ENCODE measurements around the gene ADAT2.

Gene ADAT2

DNA sequence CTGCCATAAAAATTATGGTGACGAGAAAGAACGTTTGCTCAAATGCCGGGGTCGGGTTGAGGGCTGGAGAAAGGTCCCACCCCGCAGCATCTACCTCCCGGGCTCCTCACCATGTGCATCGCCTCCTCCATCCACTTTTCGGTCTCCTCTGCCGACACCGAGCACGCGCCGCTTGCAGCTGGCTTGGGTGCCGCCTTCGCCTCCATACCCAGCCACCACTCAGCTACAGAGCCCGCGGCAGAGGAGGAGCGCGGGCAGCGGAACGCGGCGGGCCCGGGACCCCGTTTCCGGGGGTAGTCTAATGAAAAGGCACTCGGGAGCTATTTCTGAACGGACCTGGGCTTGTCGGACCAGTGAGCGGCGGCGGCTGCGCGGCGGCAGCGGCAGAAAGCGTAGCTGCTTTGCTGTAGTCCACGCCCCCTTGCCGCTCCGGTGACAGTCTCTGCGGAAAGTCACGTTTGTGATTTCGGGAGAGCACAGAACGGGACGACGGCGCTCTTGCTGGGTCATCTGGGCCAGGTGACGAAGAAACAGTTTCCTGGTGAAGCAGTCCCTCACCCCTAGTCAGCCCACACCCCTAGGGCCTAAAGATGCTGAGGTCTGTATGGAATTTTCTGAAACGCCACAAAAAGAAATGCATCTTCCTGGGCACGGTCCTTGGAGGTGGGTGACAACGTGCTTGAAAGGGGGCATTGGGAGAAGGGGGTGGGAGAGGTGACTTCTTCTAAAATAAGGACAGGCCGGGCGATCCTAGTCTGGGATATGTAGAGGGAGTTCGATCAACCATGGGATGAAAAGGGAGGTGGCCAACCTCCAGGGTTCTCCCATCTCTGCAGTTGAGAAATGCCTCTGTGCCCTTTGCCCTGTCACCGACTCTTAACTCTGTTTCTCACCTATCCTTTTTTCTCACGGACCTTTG is at the start of gene ADAT2, which contains the start of gene PEX3:
ADAT2 (minus strand) TSS at position 243 of the 919 bp plus-strand sequence; CDS start at position 206, 37 bp downstream.
PEX3 (plus strand) TSS at position 353 of the 919 bp plus-strand sequence; CDS start at position 591, 238 bp downstream.
- peak; percentile 92 for TF ChIP-seq MYC (IDR thresholded peaks at IDR 0.05; ENCODE audit: low read depth, low read length)
- TF ChIP-seq, protein P1, sequence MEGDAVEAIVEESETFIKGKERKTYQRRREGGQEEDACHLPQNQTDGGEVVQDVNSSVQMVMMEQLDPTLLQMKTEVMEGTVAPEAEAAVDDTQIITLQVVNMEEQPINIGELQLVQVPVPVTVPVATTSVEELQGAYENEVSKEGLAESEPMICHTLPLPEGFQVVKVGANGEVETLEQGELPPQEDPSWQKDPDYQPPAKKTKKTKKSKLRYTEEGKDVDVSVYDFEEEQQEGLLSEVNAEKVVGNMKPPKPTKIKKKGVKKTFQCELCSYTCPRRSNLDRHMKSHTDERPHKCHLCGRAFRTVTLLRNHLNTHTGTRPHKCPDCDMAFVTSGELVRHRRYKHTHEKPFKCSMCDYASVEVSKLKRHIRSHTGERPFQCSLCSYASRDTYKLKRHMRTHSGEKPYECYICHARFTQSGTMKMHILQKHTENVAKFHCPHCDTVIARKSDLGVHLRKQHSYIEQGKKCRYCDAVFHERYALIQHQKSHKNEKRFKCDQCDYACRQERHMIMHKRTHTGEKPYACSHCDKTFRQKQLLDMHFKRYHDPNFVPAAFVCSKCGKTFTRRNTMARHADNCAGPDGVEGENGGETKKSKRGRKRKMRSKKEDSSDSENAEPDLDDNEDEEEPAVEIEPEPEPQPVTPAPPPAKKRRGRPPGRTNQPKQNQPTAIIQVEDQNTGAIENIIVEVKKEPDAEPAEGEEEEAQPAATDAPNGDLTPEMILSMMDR (IDR thresholded peaks at IDR 0.05; ENCODE audit: low read depth, low read length): no peak
- TF ChIP-seq POLR2A (IDR thresholded peaks at IDR 0.05; ENCODE audit: extremely low read depth, insufficient read length): peak; percentile 74
- TF ChIP-seq, protein P2, sequence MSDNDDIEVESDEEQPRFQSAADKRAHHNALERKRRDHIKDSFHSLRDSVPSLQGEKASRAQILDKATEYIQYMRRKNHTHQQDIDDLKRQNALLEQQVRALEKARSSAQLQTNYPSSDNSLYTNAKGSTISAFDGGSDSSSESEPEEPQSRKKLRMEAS (IDR thresholded peaks at IDR 0.05; ENCODE audit: low read depth, low read length): peak; percentile 74
- peak; percentile 98 for DNase-seq (ENCODE audit: low read depth)
- H3K4me3 ChIP-seq (ENCODE audit: low read depth, low read length): peak within 1 kb of the TSS; percentile 96

DNA sequence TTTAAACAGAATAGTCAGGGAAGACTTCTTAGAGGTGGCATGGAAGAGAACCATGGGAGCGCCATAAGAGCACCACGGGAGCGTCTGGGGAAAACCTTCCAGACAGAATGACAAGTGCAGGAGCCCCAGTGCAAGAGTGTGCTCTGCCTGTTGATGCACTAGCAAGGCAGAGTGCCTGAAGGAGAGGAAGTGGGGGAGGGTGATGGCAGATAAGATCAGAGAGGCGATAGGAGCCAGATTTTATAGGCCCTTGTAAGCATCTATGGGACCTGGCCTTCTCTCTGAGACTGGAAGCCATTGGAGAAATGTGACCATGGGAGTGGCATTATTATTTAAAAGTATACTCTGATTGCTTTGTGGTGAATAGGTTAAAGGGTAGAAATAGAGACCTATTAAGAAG is 47.9 kb upstream of the ADAT2 start:
- H3K4me3 ChIP-seq (ENCODE audit: low read depth, low read length): no peak overlapping the region
- DNase-seq (ENCODE audit: low read depth): peak; percentile 56

DNA sequence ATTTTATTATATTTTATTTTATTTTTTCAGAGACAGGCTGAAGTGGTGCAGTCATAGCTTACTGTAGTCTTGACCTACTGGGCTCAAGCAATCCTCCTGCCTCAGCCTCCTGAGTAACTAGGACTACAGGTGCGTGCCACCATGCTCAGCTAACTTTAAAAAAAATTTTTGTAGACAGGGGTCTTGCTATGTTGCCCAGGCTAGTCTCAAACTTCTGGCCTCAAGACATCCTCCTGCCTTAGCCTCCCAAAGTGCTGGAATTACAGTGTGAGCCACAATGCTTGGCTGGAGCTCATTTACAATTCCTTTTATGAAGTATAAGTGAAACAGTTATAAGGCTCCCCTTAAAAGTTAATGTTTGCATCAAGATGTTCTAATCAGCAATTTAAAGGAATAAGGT is 46.5 kb upstream of the ADAT2 start:
- DNase-seq (ENCODE audit: low read depth): no peak
- no peak overlapping the region for H3K4me3 ChIP-seq (ENCODE audit: low read depth, low read length)
- TF ChIP-seq, protein P2 (IDR thresholded peaks at IDR 0.05; ENCODE audit: low read depth, low read length): no peak

More for the DNA sequence above, 47.9 kb upstream of the ADAT2 start:
- no peak for TF ChIP-seq POLR2A (IDR thresholded peaks at IDR 0.05; ENCODE audit: extremely low read depth, insufficient read length)
- TF ChIP-seq, protein P1 (IDR thresholded peaks at IDR 0.05; ENCODE audit: low read depth, low read length): no peak
- TF ChIP-seq, protein P2 (IDR thresholded peaks at IDR 0.05; ENCODE audit: low read depth, low read length): no peak
- no peak for TF ChIP-seq MYC (IDR thresholded peaks at IDR 0.05; ENCODE audit: low read depth, low read length)

DNA sequence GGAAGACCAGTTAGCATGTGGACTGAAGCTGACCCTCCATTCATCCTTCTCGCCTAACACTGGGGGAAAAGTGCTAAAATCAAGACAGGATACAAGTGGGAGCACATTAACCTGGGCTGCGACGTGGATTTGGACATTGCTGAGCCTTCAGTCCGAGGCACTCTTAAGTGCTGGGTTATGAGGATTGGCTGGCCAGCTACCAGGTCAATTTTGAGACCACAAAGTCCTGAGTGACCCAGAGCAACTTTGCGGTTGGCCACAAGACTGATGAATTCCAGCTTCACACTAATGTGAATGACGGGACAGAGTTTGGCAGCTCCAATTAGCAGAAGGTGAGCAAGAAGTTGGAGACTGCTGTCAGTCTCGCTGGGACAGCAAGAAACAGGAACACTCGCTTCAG is 40.3 kb upstream of the ADAT2 start:
- no peak for DNase-seq (ENCODE audit: low read depth)
- TF ChIP-seq, protein P1 (IDR thresholded peaks at IDR 0.05; ENCODE audit: low read depth, low read length): no peak
- TF ChIP-seq MYC (IDR thresholded peaks at IDR 0.05; ENCODE audit: low read depth, low read length) (no peak), POLR2A (IDR thresholded peaks at IDR 0.05; ENCODE audit: extremely low read depth, insufficient read length) (no peak)
- TF ChIP-seq, protein P2 (IDR thresholded peaks at IDR 0.05; ENCODE audit: low read depth, low read length): no peak

DNA sequence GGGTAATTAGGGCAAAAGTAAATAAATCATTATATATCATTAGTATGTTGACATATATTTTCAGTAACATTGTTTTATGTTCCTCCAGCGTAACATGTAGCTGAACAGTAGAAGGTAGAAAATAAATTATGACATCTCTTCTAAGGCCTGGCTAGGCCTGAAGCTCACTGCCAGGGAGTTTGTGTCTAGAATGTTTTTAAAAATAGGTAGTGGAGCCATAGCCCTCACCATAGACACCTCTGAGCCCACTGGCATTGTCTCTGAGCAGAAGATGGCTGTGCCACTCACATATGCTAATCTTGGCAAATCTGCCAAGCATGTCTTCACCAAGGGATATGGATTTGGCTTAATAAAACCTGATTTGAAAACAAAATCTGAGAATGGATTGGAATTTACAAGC is 39.7 kb upstream of the ADAT2 start:
- DNase-seq (ENCODE audit: low read depth): no peak
- TF ChIP-seq, protein P1 (IDR thresholded peaks at IDR 0.05; ENCODE audit: low read depth, low read length): no peak
- TF ChIP-seq, protein P2 (IDR thresholded peaks at IDR 0.05; ENCODE audit: low read depth, low read length): no peak
- TF ChIP-seq MYC (IDR thresholded peaks at IDR 0.05; ENCODE audit: low read depth, low read length): no peak
- no peak for TF ChIP-seq POLR2A (IDR thresholded peaks at IDR 0.05; ENCODE audit: extremely low read depth, insufficient read length)
- no peak overlapping the region for H3K4me3 ChIP-seq (ENCODE audit: low read depth, low read length)

More for the DNA sequence above, 40.3 kb upstream of the ADAT2 start:
- H3K4me3 ChIP-seq (ENCODE audit: low read depth, low read length): no peak overlapping the region

DNA sequence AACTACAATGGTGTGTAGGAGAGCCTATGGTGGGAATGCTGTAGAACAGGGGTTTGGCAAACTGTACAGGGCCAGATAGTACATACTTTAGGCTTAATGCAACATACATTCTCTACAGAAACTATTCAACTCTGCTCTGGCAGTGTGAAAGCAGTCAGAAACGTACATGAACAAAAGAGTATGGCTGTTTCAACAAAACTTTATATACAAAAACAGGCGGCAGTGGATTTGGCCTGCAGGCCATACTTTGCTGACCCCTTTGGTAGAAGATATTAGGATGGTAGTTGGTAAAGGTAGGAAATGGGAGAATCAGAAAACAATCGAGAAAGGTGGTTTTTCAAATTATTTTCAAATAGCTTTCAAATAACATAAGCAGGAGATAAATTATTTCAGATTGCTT is 36.3 kb upstream of the ADAT2 start:
- no peak overlapping the region for H3K4me3 ChIP-seq (ENCODE audit: low read depth, low read length)
- DNase-seq (ENCODE audit: low read depth): no peak
- no peak for TF ChIP-seq POLR2A (IDR thresholded peaks at IDR 0.05; ENCODE audit: extremely low read depth, insufficient read length)
- TF ChIP-seq, protein P1 (IDR thresholded peaks at IDR 0.05; ENCODE audit: low read depth, low read length): no peak
- TF ChIP-seq, protein P2 (IDR thresholded peaks at IDR 0.05; ENCODE audit: low read depth, low read length): no peak
- TF ChIP-seq MYC (IDR thresholded peaks at IDR 0.05; ENCODE audit: low read depth, low read length): no peak
